ENCODE data around the gene SNRPD3. TPM values are rescaled to one million over a fixed set of nuclear protein-coding genes. Genes with fewer than 3 reads are reported as not detected.
A peak's percentile ranks its signal among the peaks of the same experiment; 100 is the strongest.

The SNRPD3 gene
- total RNA-seq, 1 experiment from 2014 or later, result 270 TPM

DNA sequence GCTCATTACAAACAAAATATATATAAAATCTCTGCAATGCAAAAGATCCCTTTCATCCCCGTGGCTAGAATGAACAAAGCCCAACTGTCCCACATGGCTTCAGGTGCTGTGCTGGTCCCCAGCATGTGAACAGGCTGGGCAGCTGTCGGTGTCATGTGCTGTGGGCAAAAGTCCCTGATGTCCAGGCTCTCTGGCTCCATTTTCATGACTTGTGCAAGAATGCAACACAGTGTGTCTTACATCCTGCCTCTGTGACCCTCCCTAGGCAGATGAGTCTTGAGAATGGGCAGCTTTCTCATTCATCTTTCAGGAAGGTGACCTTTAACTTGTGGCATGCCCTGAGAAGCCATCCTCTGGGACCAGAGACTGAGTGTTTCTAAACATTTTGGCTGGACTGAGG, 15.3 kb upstream of the SNRPD3 start:
- Histone ChIP-seq H3K27me3 (ENCODE audit: low read length) (no peaks in the 10 kb centered on the region), H3K9ac (ENCODE audit: low read length) (no peak overlapping the region), H3K27ac (ENCODE audit: low read length) (no peak overlapping the region), H3K4me2 (ENCODE audit: low read length) (no peak overlapping the region), H2AFZ (ENCODE audit: low read length) (no peak overlapping the region), H3K79me2 (ENCODE audit: low read length) (no peaks in the 10 kb centered on the region), H3K4me3 (ENCODE audit: low read length) (no peak overlapping the region), H3K9me3 (ENCODE audit: low read length) (no peaks in the 10 kb centered on the region), H3K4me1 (ENCODE audit: insufficient read depth, low read length) (no peaks in the 10 kb centered on the region), H3K36me3 (ENCODE audit: low read depth, low read length) (peaks cover 8% of the 10 kb centered on the region; the same call in 1 of the 2 replicates), H3F3A (ENCODE audit: low read length, unreplicated experiment) (no peaks in the 10 kb centered on the region), H4K20me1 (ENCODE audit: low read length) (no peaks in the 10 kb centered on the region), H3K9me2 (replicated peaks; ENCODE audit: low read length) (no peaks in the 10 kb centered on the region)
- intact Hi-C loops (cut with micrococcal nuclease), result no loop called here
- ChIA-PET CTCF (no interaction called here), POLR2A (ENCODE audit: unreplicated experiment) (no interaction called here)
- TSS peak; percentile 43 for BruUV-seq (replicated peaks)
- no peak for DNase-seq
- no peak for ATAC-seq
- TF ChIP-seq EZH2phosphoT487 (IDR thresholded peaks at IDR 0.05; ENCODE audit: borderline replicate concordance, low read length), result no peak
- no peak for TF ChIP-seq EZH2 (IDR thresholded peaks at IDR 0.05; ENCODE audit: low read length, unreplicated experiment)
- TF ChIP-seq, protein P1, sequence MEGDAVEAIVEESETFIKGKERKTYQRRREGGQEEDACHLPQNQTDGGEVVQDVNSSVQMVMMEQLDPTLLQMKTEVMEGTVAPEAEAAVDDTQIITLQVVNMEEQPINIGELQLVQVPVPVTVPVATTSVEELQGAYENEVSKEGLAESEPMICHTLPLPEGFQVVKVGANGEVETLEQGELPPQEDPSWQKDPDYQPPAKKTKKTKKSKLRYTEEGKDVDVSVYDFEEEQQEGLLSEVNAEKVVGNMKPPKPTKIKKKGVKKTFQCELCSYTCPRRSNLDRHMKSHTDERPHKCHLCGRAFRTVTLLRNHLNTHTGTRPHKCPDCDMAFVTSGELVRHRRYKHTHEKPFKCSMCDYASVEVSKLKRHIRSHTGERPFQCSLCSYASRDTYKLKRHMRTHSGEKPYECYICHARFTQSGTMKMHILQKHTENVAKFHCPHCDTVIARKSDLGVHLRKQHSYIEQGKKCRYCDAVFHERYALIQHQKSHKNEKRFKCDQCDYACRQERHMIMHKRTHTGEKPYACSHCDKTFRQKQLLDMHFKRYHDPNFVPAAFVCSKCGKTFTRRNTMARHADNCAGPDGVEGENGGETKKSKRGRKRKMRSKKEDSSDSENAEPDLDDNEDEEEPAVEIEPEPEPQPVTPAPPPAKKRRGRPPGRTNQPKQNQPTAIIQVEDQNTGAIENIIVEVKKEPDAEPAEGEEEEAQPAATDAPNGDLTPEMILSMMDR (conservative IDR thresholded peaks at IDR 0.05; ENCODE audit: low read depth, low read length), result no peak

DNA sequence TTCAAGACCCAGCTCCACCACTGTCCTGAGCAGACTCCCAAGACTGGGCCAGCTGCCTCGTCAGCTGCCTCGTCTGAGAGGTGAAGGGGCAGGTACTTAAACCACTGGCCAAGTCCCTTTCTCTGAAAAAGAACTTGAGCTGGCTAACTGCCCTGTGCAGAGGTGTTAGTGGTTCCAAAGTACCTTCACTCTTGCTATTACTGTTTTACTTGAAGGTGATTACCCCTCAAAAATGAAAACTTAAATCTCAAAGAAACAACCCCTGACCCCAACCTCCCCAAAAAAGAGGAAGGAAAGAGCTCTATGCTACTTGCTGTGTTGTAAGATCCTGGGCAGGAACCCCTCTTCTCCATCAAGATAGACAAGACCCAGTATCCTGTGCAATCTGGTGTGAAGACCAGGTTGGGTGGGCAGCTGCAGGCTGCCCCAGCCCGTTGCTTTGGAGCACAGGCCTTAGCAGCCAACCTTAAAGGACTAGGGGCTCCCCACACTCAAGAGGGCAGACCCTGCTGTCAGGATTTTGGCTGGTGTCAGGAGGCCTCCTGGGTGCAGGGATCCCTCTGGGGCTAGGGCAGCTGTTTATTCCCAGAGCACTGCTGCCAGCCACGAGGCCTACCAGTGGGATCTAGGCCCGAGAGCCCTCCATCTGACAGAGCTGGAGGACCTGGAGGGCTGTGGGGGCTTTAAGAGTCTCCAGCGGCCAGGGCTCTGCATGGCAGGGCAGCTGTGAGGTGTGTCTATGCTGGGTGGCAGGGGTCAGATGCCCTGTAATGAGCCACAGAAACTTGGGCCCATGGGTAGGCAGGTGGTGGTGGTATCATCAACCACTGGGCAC, 13.9 kb upstream of the SNRPD3 start:
- H3K4me1 ChIP-seq (ENCODE audit: insufficient read depth, low read length), result no peaks in the 10 kb centered on the region
- H3K9ac ChIP-seq (ENCODE audit: low read length), result no peak overlapping the region
- H4K20me1 ChIP-seq (ENCODE audit: low read length), result no peaks in the 10 kb centered on the region
- no peak overlapping the region for H3K4me3 ChIP-seq (ENCODE audit: low read length)
- H3F3A ChIP-seq (ENCODE audit: low read length, unreplicated experiment), result no peaks in the 10 kb centered on the region
- DNase-seq (no peak), ATAC-seq (no peak)
- intact Hi-C loops (cut with micrococcal nuclease), result no loop called here
- H3K79me2 ChIP-seq (ENCODE audit: low read length), result no peaks in the 10 kb centered on the region
- no peaks in the 10 kb centered on the region for H3K9me3 ChIP-seq (ENCODE audit: low read length)
- H3K36me3 ChIP-seq (ENCODE audit: low read depth, low read length), result peaks cover 8% of the 10 kb centered on the region; the same call in 1 of the 2 replicates
- no peak overlapping the region for H3K27ac ChIP-seq (ENCODE audit: low read length)
- TF ChIP-seq, protein P1 (conservative IDR thresholded peaks at IDR 0.05; ENCODE audit: low read depth, low read length), result no peak
- no peak for TF ChIP-seq EZH2 (IDR thresholded peaks at IDR 0.05; ENCODE audit: low read length, unreplicated experiment)
- TF ChIP-seq EZH2phosphoT487 (IDR thresholded peaks at IDR 0.05; ENCODE audit: borderline replicate concordance, low read length), result no peak
- no TSS peak for BruUV-seq (replicated peaks)
- H3K27me3 ChIP-seq (ENCODE audit: low read length), result no peaks in the 10 kb centered on the region
- H3K4me2 ChIP-seq (ENCODE audit: low read length), result no peak overlapping the region
- CTCF ChIA-PET, result no interaction called here
- no peaks in the 10 kb centered on the region for H3K9me2 ChIP-seq (replicated peaks; ENCODE audit: low read length)
- POLR2A ChIA-PET (ENCODE audit: unreplicated experiment), result no interaction called here
- no peak overlapping the region for H2AFZ ChIP-seq (ENCODE audit: low read length)

DNA sequence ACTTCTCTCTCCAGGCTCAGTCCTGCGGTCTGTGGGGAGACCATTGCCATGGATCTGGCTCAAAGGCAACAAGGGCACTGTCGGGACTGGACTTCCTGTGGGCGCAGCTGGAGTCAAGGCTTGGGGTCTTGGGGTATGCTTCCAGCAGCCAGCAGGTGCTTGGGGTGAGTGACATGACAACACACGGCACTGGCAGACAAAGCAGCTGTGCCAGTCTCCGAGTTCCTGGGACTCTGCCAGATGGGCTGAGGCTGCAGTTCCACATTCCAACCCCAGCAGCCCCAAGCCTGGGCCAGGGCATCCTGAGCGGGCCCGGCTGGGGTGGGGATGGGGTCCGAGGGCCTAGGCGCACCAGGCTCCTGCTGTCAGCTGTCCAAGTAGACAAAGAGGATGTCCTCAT, 13.2 kb upstream of the SNRPD3 start:
- ChIA-PET CTCF (no interaction called here), POLR2A (ENCODE audit: unreplicated experiment) (no interaction called here)
- H3K9me2 ChIP-seq (replicated peaks; ENCODE audit: low read length), result no peaks in the 10 kb centered on the region
- ATAC-seq (no peak), DNase-seq (no peak)
- peaks cover 8% of the 10 kb centered on the region; the same call in 1 of the 2 replicates for H3K36me3 ChIP-seq (ENCODE audit: low read depth, low read length)
- H2AFZ ChIP-seq (ENCODE audit: low read length), result no peak overlapping the region
- H3K4me2 ChIP-seq (ENCODE audit: low read length), result no peak overlapping the region
- no TSS peak for BruUV-seq (replicated peaks)
- H3F3A ChIP-seq (ENCODE audit: low read length, unreplicated experiment), result no peaks in the 10 kb centered on the region
- intact Hi-C loops (cut with micrococcal nuclease), result no loop called here
- H3K9me3 ChIP-seq (ENCODE audit: low read length), result no peaks in the 10 kb centered on the region
- H4K20me1 ChIP-seq (ENCODE audit: low read length), result no peaks in the 10 kb centered on the region
- no peaks in the 10 kb centered on the region for H3K4me1 ChIP-seq (ENCODE audit: insufficient read depth, low read length)
- no peak overlapping the region for H3K27ac ChIP-seq (ENCODE audit: low read length)
- H3K4me3 ChIP-seq (ENCODE audit: low read length), result no peak overlapping the region
- no peaks in the 10 kb centered on the region for H3K27me3 ChIP-seq (ENCODE audit: low read length)
- no peak for TF ChIP-seq EZH2 (IDR thresholded peaks at IDR 0.05; ENCODE audit: low read length, unreplicated experiment)
- TF ChIP-seq, protein P1 (conservative IDR thresholded peaks at IDR 0.05; ENCODE audit: low read depth, low read length), result no peak
- no peak for TF ChIP-seq EZH2phosphoT487 (IDR thresholded peaks at IDR 0.05; ENCODE audit: borderline replicate concordance, low read length)
- no peak overlapping the region for H3K9ac ChIP-seq (ENCODE audit: low read length)
- no peaks in the 10 kb centered on the region for H3K79me2 ChIP-seq (ENCODE audit: low read length)

Data from PC-3 (cell line).